ENCODE data around the gene OR10A5.
"Not testable (repeated sequence)": the region's sequence is repeated elsewhere in the genome, so short reads cannot be mapped to it uniquely, and the experiment has no call there.

Gene OR10A5

GRCh38 chr11:6844356-6844755, 1.1 kb upstream of the OR10A5 start:
- DNase-seq (ENCODE audit: low spot score in 2 of 2) (no peak), ATAC-seq (ENCODE audit: low read depth) (no peak)
- Mint-ChIP-seq H3K4me1 (no peaks in the 10 kb centered on the region), H3K4me3 (no peak overlapping the region), H3K9me3 (peaks cover 4% of the 10 kb centered on the region), H3K36me3 (peaks cover 2% of the 10 kb centered on the region), H3K27ac (no peak overlapping the region), H3K27me3 (peaks cover 18% of the 10 kb centered on the region)

DNA sequence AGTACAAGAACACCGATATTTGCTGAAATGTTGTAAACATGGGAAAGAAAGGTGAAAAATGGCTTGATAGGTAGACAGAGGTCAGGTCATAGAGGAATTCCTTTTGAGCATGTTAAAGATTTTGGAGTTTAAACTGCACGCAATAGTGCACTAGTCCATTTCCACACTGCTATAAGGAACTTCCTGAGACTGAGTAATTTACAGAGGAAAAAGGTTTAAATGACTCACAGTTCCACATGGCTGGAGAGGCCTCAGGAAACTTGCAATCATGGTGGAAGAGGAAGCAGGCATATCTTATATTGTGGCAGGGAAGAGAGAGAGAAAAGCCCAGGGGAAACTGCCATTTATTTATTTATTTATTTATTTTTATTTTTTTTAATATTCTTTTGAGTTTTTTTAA, 5.0 kb downstream of the OR10A5 start:
- H3K4me3 Mint-ChIP-seq: no peak overlapping the region
- H3K9me3 Mint-ChIP-seq: peaks cover 8% of the 10 kb centered on the region
- H3K27me3 Mint-ChIP-seq: peaks cover 16% of the 10 kb centered on the region
- DNase-seq (ENCODE audit: low spot score in 2 of 2): no peak
- H3K36me3 Mint-ChIP-seq: peaks cover 6% of the 10 kb centered on the region
- H3K27ac Mint-ChIP-seq: no peak overlapping the region
- no peaks in the 10 kb centered on the region for H3K4me1 Mint-ChIP-seq
- ATAC-seq (ENCODE audit: low read depth): no peak

DNA sequence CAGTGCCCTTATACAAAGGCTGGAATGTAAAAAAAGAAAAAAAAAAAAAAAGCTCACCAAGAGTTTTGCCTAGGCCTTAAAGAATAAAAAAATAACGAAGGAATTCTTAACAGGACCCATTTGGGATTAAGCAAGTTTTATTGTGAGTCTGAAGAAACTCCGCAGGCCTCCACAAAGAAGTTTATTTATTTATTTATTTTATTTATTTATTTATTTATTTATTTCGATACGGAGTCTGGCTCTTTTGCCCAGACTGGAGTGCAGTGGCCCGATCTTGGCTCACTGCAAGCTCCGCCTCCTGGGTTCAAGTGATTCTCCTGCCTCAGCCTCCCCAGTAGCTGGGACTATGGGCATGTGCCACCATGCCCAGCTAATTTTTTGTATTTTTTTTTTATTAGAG, 9.3 kb downstream of the OR10A5 start:
- ATAC-seq (ENCODE audit: low read depth); H3K27ac Mint-ChIP-seq; H3K4me1 Mint-ChIP-seq; H3K9me3 Mint-ChIP-seq; H3K36me3 Mint-ChIP-seq; H3K27me3 Mint-ChIP-seq; DNase-seq (ENCODE audit: low spot score in 2 of 2); H3K4me3 Mint-ChIP-seq: not testable (repeated sequence)

DNA sequence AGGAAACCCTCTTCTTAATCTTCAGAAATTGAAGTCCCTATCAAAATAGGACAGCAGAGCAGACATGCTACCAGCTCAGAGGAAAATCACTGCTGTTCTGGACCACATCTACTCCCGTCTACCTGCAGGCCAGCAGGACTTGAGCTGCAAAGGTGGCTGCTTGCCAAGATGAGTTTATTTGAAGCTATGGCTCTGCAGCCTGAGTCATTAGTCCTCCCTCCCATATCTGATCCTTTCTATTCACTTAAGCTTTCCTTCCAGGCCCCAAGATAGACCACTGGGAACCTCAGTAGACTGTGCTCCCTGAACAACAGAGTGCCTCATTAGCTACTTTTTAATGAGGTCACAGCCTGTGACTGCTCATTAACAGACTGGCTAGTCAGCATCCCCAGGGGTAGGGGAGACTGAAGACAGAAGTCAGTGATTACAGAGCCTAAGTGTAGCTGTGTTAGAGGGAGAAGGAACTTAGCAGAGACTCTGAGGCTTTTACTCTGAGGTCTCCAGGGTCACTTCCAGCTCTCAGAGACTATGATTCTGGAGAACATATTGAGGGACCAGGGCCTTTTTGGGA, 10.6 kb downstream of the OR10A5 start:
- Mint-ChIP-seq H3K4me3 (no peak overlapping the region), H3K36me3 (peaks cover 6% of the 10 kb centered on the region), H3K4me1 (peaks cover 5% of the 10 kb centered on the region), H3K27me3 (peaks cover 7% of the 10 kb centered on the region), H3K9me3 (peaks cover 5% of the 10 kb centered on the region), H3K27ac (no peak overlapping the region)
- ATAC-seq (ENCODE audit: low read depth): no peak
- no peak for DNase-seq (ENCODE audit: low spot score in 2 of 2)

DNA sequence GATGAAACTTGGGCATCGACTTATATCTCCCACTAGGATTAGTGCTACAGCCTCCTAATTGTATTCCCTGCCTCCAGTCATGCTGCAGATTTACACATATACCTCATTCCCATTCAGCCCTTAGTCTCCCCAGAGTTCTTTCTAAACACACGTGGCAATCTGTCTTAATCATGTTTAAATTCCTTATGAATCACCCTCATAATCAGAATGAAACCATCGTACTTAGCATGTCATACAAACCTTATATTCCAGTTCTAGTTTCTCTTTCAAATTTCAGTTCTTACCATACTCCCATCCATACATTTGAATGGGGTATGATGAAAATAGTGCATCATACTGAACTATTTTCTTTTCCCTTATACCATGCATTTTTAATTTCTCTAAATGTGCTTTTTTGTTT, 11.4 kb downstream of the OR10A5 start:
- Mint-ChIP-seq H3K27ac (no peak overlapping the region), H3K4me3 (no peak overlapping the region), H3K4me1 (peaks cover 5% of the 10 kb centered on the region), H3K36me3 (peaks cover 6% of the 10 kb centered on the region), H3K9me3 (peaks cover 11% of the 10 kb centered on the region), H3K27me3 (peaks cover 7% of the 10 kb centered on the region)
- ATAC-seq (ENCODE audit: low read depth): no peak
- DNase-seq (ENCODE audit: low spot score in 2 of 2): no peak

- peaks cover 5% of the 10 kb centered on the region for H3K27me3 Mint-ChIP-seq
- H3K4me1 Mint-ChIP-seq: no peaks in the 10 kb centered on the region
- no peak for DNase-seq (ENCODE audit: low spot score in 2 of 2)
- H3K9me3 Mint-ChIP-seq: peaks cover 6% of the 10 kb centered on the region
- H3K36me3 Mint-ChIP-seq: peaks cover 2% of the 10 kb centered on the region
- no peak for ATAC-seq (ENCODE audit: low read depth)
- H3K4me3 Mint-ChIP-seq: no peak within 1 kb of the TSS
- H3K27ac Mint-ChIP-seq: no peak within 1 kb of the TSS
These were observed 17.5 kb downstream of the OR10A5 start, which contains the start of gene OR10A2 for GRCh38 chr11:6862961-6863360. OR10A2 (plus strand) TSS chr11:6863057; CDS start chr11:6869755, 6,698 bp downstream.

DNA sequence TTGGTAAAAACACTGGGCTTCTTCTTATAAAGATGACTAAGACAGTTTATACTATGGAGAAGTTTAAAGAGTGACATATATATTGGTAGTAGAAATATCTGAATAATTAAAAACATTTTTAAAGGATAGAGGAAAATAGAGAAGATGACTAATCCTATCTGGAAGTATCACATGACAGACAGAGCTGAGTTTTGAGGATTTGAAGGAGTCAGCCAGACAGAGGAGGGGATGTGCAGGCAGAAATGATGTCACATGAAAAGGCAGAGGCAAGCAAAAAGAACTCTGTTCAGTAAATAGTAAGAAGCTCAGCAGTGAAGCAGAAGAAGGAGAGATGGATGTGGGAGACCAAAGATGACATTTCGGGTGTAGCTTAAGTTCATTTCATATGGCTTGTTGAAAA, 19.0 kb downstream of the OR10A5 start:
- no peak overlapping the region for H3K27ac Mint-ChIP-seq
- ATAC-seq (ENCODE audit: low read depth): no peak
- H3K4me3 Mint-ChIP-seq: no peak overlapping the region
- H3K36me3 Mint-ChIP-seq: peaks cover 2% of the 10 kb centered on the region
- no peak for DNase-seq (ENCODE audit: low spot score in 2 of 2)
- H3K9me3 Mint-ChIP-seq: peaks cover 6% of the 10 kb centered on the region
- H3K27me3 Mint-ChIP-seq: peaks cover 5% of the 10 kb centered on the region
- H3K4me1 Mint-ChIP-seq: no peaks in the 10 kb centered on the region

DNA sequence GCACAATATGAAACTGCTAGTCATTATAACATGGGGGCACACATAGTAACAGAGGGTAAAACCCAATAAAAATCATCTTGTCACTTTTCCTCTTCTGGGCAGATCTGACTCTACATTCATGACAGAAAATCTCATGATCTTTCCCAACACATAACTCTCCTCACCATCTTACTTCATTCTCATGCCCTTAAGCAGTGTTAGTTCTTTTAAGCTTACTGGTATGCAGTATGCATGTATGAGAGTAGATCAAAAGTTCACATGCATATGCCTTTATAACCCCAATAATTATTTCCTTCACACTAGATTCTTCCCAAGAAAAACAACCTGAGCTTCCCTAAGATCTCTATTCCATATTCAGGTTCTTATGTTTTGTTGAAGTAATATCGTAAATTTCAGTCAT, 25.8 kb downstream of the OR10A5 start:
- peaks cover 4% of the 10 kb centered on the region for H3K27me3 Mint-ChIP-seq

GRCh38 chr11:6875761-6876160, 30.3 kb downstream of the OR10A5 start:
- no peak overlapping the region for H3K27ac Mint-ChIP-seq
- peaks cover 7% of the 10 kb centered on the region for H3K27me3 Mint-ChIP-seq
- H3K36me3 Mint-ChIP-seq: no peaks in the 10 kb centered on the region
- H3K9me3 Mint-ChIP-seq: peaks cover 1% of the 10 kb centered on the region
- no peak overlapping the region for H3K4me3 Mint-ChIP-seq
- ATAC-seq (ENCODE audit: low read depth): no peak
- H3K4me1 Mint-ChIP-seq: peaks cover 3% of the 10 kb centered on the region
- DNase-seq (ENCODE audit: low spot score in 2 of 2): no peak

More for the DNA sequence above, 25.8 kb downstream of the OR10A5 start:
- Mint-ChIP-seq H3K9me3 (no peaks in the 10 kb centered on the region), H3K27ac (no peak overlapping the region), H3K4me3 (no peak overlapping the region), H3K36me3 (no peaks in the 10 kb centered on the region), H3K4me1 (no peaks in the 10 kb centered on the region)
- ATAC-seq (ENCODE audit: low read depth) (no peak), DNase-seq (ENCODE audit: low spot score in 2 of 2) (no peak)

- ATAC-seq (ENCODE audit: low read depth) (no peak), DNase-seq (ENCODE audit: low spot score in 2 of 2) (no peak)
- no peak within 1 kb of the TSS for H3K4me3 Mint-ChIP-seq
- H3K9me3 Mint-ChIP-seq: peaks cover 1% of the 10 kb centered on the region
- H3K4me1 Mint-ChIP-seq: peaks cover 3% of the 10 kb centered on the region
- no peak within 1 kb of the TSS for H3K27ac Mint-ChIP-seq
- H3K27me3 Mint-ChIP-seq: peaks cover 9% of the 10 kb centered on the region
- no peaks in the 10 kb centered on the region for H3K36me3 Mint-ChIP-seq
These were observed 30.8 kb downstream of the OR10A5 start, which contains the start of gene OR10A4 for GRCh38 chr11:6876325-6876724. OR10A4 (plus strand) TSS chr11:6876625; CDS start chr11:6876648, 23 bp downstream.

DNA sequence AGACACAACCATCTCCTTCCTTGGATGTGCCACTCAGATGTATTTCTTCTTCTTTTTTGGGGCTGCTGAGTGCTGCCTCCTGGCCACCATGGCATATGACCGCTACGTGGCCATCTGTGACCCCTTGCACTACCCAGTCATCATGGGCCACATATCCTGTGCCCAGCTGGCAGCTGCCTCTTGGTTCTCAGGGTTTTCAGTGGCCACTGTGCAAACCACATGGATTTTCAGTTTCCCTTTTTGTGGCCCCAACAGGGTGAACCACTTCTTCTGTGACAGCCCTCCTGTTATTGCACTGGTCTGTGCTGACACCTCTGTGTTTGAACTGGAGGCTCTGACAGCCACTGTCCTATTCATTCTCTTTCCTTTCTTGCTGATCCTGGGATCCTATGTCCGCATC, 31.4 kb downstream of the OR10A5 start:
- no peak overlapping the region for H3K4me3 Mint-ChIP-seq
- ATAC-seq (ENCODE audit: low read depth) (no peak), DNase-seq (ENCODE audit: low spot score in 2 of 2) (no peak)
- peaks cover 3% of the 10 kb centered on the region for H3K4me1 Mint-ChIP-seq
- H3K9me3 Mint-ChIP-seq: peaks cover 1% of the 10 kb centered on the region
- peaks cover 9% of the 10 kb centered on the region for H3K27me3 Mint-ChIP-seq
- H3K27ac Mint-ChIP-seq: no peak overlapping the region
- H3K36me3 Mint-ChIP-seq: no peaks in the 10 kb centered on the region

DNA sequence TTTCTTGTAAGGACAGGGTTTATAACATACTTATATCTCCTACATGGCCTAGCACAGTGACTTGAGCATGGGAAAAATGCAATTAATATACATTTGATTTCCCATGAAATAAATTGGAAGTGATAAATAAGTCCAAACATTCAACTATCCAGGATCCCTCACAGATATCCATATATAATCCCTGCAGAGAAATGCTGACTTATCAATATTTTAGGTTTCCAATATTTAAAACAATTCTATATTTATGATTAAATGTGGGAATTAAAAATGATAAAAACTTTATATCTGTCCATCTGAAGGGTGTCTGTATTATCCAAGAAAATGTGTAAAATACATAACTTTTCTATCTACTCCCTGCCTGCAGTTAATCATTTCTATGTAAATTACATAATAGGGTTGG, 37.3 kb downstream of the OR10A5 start:
- ATAC-seq (ENCODE audit: low read depth) (no peak), DNase-seq (ENCODE audit: low spot score in 2 of 2) (no peak)
- H3K4me3 Mint-ChIP-seq: no peak overlapping the region
- H3K27ac Mint-ChIP-seq: no peak overlapping the region
- H3K9me3 Mint-ChIP-seq: no peaks in the 10 kb centered on the region
- no peaks in the 10 kb centered on the region for H3K36me3 Mint-ChIP-seq
- peaks cover 11% of the 10 kb centered on the region for H3K27me3 Mint-ChIP-seq
- H3K4me1 Mint-ChIP-seq: no peaks in the 10 kb centered on the region

DNA sequence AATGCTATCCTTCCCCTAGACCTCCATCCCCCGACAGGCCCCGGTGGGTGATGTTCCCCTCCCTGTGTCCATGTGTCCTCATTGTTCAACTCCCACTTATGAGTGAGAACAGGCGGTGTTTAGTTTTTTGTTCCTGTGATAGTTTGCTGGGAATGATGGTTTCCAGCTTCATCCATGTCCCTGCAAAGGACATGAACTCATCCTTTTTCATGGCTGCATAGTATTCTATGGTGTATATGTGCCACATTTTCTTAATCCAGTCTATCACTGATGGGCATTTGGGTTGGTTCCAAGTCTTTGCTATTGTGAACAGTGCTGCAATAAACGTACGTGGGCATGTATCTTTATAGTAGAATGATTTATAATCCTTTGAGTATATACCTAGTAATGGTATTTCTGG, 42.2 kb downstream of the OR10A5 start:
- peaks cover 11% of the 10 kb centered on the region for H3K27me3 Mint-ChIP-seq
- DNase-seq (ENCODE audit: low spot score in 2 of 2); H3K9me3 Mint-ChIP-seq; H3K27ac Mint-ChIP-seq; ATAC-seq (ENCODE audit: low read depth); H3K36me3 Mint-ChIP-seq; H3K4me1 Mint-ChIP-seq; H3K4me3 Mint-ChIP-seq: not testable (repeated sequence)

DNA sequence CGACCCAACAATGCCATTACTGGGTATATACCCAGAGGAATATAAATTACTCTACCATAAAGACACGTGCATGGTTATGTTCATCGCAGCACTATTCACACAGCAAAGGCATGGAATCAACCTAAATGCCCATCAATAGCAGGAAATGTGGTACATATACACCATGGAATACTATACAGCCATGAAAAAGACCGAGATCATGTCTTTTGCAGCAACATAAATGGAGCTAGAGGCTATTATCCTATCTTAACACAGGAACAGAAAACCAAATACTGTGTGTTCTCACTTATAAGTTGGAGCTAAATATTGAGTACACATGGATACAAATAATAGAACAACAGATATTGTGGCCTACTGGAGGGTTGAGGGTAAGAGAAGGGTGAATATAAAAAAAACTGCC, 43.3 kb downstream of the OR10A5 start:
- H3K27me3 Mint-ChIP-seq: peaks cover 6% of the 10 kb centered on the region
- H3K9me3 Mint-ChIP-seq: no peaks in the 10 kb centered on the region
- H3K27ac Mint-ChIP-seq: no peak overlapping the region
- DNase-seq (ENCODE audit: low spot score in 2 of 2) (no peak), ATAC-seq (ENCODE audit: low read depth) (no peak)
- no peaks in the 10 kb centered on the region for H3K36me3 Mint-ChIP-seq
- H3K4me1 Mint-ChIP-seq: no peaks in the 10 kb centered on the region
- H3K4me3 Mint-ChIP-seq: no peak overlapping the region

DNA sequence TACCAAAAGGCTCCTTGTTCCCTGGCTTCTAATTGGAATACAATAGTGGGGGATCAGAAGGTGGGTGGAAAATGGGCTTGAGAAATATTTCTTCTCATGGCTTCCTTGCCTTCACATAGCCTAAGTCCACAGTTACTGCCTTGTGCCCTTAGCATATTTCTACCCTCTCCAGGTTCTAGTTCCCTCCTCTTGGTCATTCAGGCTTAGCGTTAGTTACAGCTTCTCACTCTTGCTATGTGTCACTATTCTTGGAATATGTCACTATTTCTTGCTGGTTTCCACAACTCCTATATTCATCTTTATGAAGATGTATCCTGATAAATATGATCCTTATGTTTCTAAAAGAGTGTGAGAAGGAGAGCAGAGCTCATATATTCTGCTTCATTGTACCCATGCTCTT, 44.4 kb downstream of the OR10A5 start:
- DNase-seq (ENCODE audit: low spot score in 2 of 2): no peak
- H3K4me1 Mint-ChIP-seq: no peaks in the 10 kb centered on the region
- H3K9me3 Mint-ChIP-seq: no peaks in the 10 kb centered on the region
- ATAC-seq (ENCODE audit: low read depth): no peak
- H3K4me3 Mint-ChIP-seq: no peak overlapping the region
- H3K27me3 Mint-ChIP-seq: peaks cover 6% of the 10 kb centered on the region
- no peaks in the 10 kb centered on the region for H3K36me3 Mint-ChIP-seq
- no peak overlapping the region for H3K27ac Mint-ChIP-seq

All from memory B cell (primary cell).